Effector CD8-positive, alpha-beta T cell (primary cell): ENCODE measurements around the gene ALG3.

Experiments
- DNase-seq: peaks from one replicate; lab custom pipeline; 2025; lab: John Stamatoyannopoulos, UW

Gene ALG3

GRCh38 chr3:184196536-184196935 lies 52.2 kb downstream of the ALG3 start:
- DNase-seq = no peak

- DNase-seq = no peak
Observed at GRCh38 chr3:184193991-184194539, 54.7 kb downstream of the ALG3 start.

GRCh38 chr3:184192889-184193288 lies 55.9 kb downstream of the ALG3 start:
- DNase-seq = no peak
